Measurements from ENCODE around the gene CPLX4. TPM values are rescaled to one million over a fixed set of nuclear protein-coding genes. Genes with fewer than 3 reads are reported as not detected.

CPLX4 gene
- total and polyA plus RNA-seq, 2 of the 8 experiments (the other 6 are each of a cell fraction or from before 2014, with no cell fraction given), result not detected

- TF ChIP-seq ATF2 (IDR thresholded peaks at IDR 0.05; ENCODE audit: low read length), result no peak
These were observed 50.2 kb downstream of the CPLX4 start (continued) for GRCh38 chr18:59268127-59268720.

Measured in H1 (cell line).